Heart left ventricle (tissue), 16 donors: ENCODE data around the gene SDR9C7. TPM values are rescaled to one million over a fixed set of nuclear protein-coding genes. Genes with fewer than 3 reads are reported as not detected.
"Not testable (repeated sequence)": the region's sequence is repeated elsewhere in the genome, so short reads cannot be mapped to it uniquely, and the experiment has no call there.

Source experiments
- ATAC-seq, 4 donors: fragments of 200-7000 bp; cut with Tn5 transposase; one replicate each; pipeline ENCODE4 v1.9.1; 2020 to 2022; ENCODE audit warnings: moderate library complexity in 4 of 4, mild to moderate bottlenecking in 3 of 4, moderate number of reproducible peaks in 1 of 4
- DNase-seq, 5 donors: peaks; one replicate each; pipeline ENCODE4 v3.0.0-alpha.2; 2020
- H3K27ac ChIP-seq, 12 donors: fragments of 200-600 bp; sonication (generic) in 4 of 12; one replicate each; pipeline versions ENCODE4 v1.5.0 to v1.8.0; 2016 to 2022; ENCODE audit warnings: mild to moderate bottlenecking in 2 of 12
- H3K27me3 ChIP-seq, 9 donors: fragments of 200-600 bp; sonication (generic) in 2 of 9; one replicate each; pipeline versions ENCODE4 v1.5.1 to v1.8.0; 2016 to 2022; ENCODE audit warnings: mild to moderate bottlenecking in 3 of 9
- H3K36me3 ChIP-seq, 9 donors: fragments of 200-600 bp; sonication (generic) in 2 of 9; one replicate each; pipeline versions ENCODE4 v1.5.0 to v1.8.0; 2018 to 2022; ENCODE audit warnings: mild to moderate bottlenecking in 2 of 9
- H3K4me1 ChIP-seq, 12 donors: fragments of 200-600 bp; sonication (generic) in 4 of 12; one replicate each; pipeline versions ENCODE4 v1.5.0 to v1.8.0; 2016 to 2022; ENCODE audit warnings: mild to moderate bottlenecking in 3 of 12
- H3K4me3 ChIP-seq, 12 donors: fragments of 200-600 bp; sonication (generic) in 4 of 12; one replicate each; pipeline versions ENCODE4 v1.5.0 to v1.8.0; 2017 to 2022; ENCODE audit warnings: mild to moderate bottlenecking in 9 of 12, moderate library complexity in 4 of 12
- H3K9me3 ChIP-seq, 12 donors: fragments of 200-600 bp; sonication (generic) in 4 of 12; one replicate each; pipeline versions ENCODE4 v1.5.0 to v1.8.0; 2016 to 2022; ENCODE audit warnings: mild to moderate bottlenecking in 1 of 12
- POLR2A ChIP-seq, 2 donors: fragments of 450-650 bp; IDR thresholded peaks; one replicate each; pipeline ENCODE4 v1.6.1; 2017; ENCODE audit warnings: antibody characterized with exemption in 2 of 2, mild to moderate bottlenecking in 2 of 2, moderate library complexity in 2 of 2
- WGBS, 4 donors: extraction: QIAGEN DNeasy Blood & Tissue Kit in 2 of 4; methylation state at CpG; one replicate each; pipeline versions ENCODE4 v1.1.5 to v1.1.7; 2013 to 2018; 5-methylcytosine and 5-hydroxymethylcytosine counted together
- intact Hi-C, 10 donors: fragments of 100-400 bp; cut with DNase I; formaldehyde crosslinking; loops; one replicate each; pipeline versions ENCODE4 v1.11.1 to v1.14.2; 2022
- polyA plus RNA-seq, 2 donors: library from polyadenylated mRNA; stranded (reverse); fragments of 200-250 nt; gene quantifications; one replicate each; pipeline ENCODE4 v1.2.3, GENCODE V29; 2013
- total RNA-seq, 9 donors: library from RNA; depleted of rRNA in 2 of 9; stranded (reverse); fragments of >200 nt in 2 of 9; fragmentation: NEBNext Ultra II Directional in 3 of 9; extraction: Animal tissue kit (Norgen Biotek cat#: 25700) in 3 of 9; gene quantifications; one replicate each; pipeline versions ENCODE4 v1.1.0 to v1.2.4, GENCODE V29; 2016 to 2023
- TF ChIP-seq, protein P1 (sequence below), 12 donors: fragments of 200-600 bp; sonication (generic) in 4 of 12; IDR thresholded peaks; one replicate each; pipeline versions ENCODE4 v1.5.0 to v1.8.0; 2018 to 2022; ENCODE audit warnings: antibody characterized with exemption in 12 of 12, mild to moderate bottlenecking in 5 of 12
- donor health status: ischemic (EF 13 %, LVEDD 7.1; RV severe dilation, severe dysfunction).
- donor health status: healthy with polysubstance abuse.
- donor health status: DM: no; HTN: yes; CAD: no.
- donor health status: DM: no; HTN: no; CAD: no.
- donor health status: ischemic (EF 25% LVEDD 6.9; RV normal size, moderate dysfunction).
- donor health status: ischemic (EF 25% LVEDD 5.7; RV mildly dilated, moderate dysfunction).
- donor health status: healthy.
- donor health status: DM: yes; HTN: yes; CAD: no.
- donor health status: ischemic (EF 35%, LVEDD 5.7; RV mildly dilated, moderate dysfunction).
- donor health status: nonischemic (EF 11% LVEDD 7.7; RV severe dilation, severe dysfunction).
- donor health status: DM: yes; HTN: yes; CAD: no.
- donor health status: PGD.
- donor health status: ischemic (EF 29% LVEDD 5.4; RV normal size, mild dysfunction).
- donor health status: nonischemic (EF 23%, LVEDD 6.1; RV moderate dilation, normal function).

Gene SDR9C7
- total and polyA plus RNA-seq, 11 donors = 0.12 to 0.27 (median 0.20) TPM; not detected in 8

DNA sequence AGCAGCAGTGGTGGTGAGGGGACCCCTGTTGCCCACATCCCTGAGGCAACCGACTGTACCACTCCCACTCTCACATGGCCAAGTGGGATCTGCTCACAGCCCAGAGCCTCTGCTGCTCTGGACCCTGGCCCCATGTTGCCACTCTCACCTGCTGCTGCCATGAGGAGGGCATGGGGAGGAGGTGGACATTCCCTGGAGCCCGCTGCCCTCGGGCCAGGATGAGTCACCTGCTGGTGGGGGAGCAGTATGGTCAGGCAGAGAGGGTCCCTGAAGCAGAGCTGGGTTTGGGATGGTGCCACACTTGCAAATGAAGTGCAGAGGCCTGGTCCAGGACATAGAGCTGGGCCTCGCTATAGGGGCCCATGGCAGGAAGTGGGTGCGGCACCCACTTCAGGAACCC lies 26.1 kb downstream of the SDR9C7 start:
- ATAC-seq (no peak), DNase-seq (no peak)
- WGBS, 4 donors = 63 to 87% (median 78%) methylated on average over 4 to 5 of the region's 5 CpGs
- H3K4me1 ChIP-seq = no peaks in the 10 kb centered on the region
- no peaks in the 10 kb centered on the region for H3K36me3 ChIP-seq
- peaks cover 0 to 14% (median 0%) of the 10 kb centered on the region in 12 donors for H3K9me3 ChIP-seq
- no peak overlapping the region for H3K27ac ChIP-seq
- H3K4me3 ChIP-seq = no peak overlapping the region
- intact Hi-C loops = no loop called here
- TF ChIP-seq, protein P1, sequence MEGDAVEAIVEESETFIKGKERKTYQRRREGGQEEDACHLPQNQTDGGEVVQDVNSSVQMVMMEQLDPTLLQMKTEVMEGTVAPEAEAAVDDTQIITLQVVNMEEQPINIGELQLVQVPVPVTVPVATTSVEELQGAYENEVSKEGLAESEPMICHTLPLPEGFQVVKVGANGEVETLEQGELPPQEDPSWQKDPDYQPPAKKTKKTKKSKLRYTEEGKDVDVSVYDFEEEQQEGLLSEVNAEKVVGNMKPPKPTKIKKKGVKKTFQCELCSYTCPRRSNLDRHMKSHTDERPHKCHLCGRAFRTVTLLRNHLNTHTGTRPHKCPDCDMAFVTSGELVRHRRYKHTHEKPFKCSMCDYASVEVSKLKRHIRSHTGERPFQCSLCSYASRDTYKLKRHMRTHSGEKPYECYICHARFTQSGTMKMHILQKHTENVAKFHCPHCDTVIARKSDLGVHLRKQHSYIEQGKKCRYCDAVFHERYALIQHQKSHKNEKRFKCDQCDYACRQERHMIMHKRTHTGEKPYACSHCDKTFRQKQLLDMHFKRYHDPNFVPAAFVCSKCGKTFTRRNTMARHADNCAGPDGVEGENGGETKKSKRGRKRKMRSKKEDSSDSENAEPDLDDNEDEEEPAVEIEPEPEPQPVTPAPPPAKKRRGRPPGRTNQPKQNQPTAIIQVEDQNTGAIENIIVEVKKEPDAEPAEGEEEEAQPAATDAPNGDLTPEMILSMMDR (IDR thresholded peaks at IDR 0.05) = no peak
- no peak for TF ChIP-seq POLR2A (IDR thresholded peaks at IDR 0.05)
- no peaks in the 10 kb centered on the region for H3K27me3 ChIP-seq

DNA sequence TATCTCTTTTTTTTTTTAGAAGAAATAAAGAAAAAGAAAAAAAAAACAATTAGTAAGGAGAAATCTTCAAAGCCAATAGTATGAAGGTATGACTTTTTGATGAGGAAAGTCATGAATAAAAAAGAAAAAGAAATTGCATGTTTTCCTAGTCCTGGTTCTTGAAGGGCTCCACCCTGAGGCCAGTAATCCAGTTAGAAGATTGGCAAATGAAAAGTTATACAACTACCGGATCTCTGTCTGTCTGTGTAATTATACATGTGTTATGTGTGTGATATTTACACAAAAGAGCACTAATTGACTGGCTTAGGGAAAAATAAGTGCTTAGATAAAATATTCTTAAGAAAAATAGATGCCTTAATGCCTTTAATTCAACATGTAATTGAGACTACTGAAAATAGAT lies 28.4 kb downstream of the SDR9C7 start:
- Histone ChIP-seq H3K27me3 (no peaks in the 10 kb centered on the region), H3K4me1 (no peaks in the 10 kb centered on the region), H3K27ac (no peak overlapping the region), H3K4me3 (no peak overlapping the region), H3K36me3 (no peaks in the 10 kb centered on the region), H3K9me3 (peaks cover 0 to 30% (median 9%) of the 10 kb centered on the region in 12 donors)
- DNase-seq (no peak), ATAC-seq (no peak)
- no peak for TF ChIP-seq POLR2A (IDR thresholded peaks at IDR 0.05)
- TF ChIP-seq, protein P1 (IDR thresholded peaks at IDR 0.05) = no peak
- intact Hi-C loops = no loop called here
- WGBS, 4 donors = 79 to 89% (median 83%) methylated on average over 1 of the region's 1 CpG

DNA sequence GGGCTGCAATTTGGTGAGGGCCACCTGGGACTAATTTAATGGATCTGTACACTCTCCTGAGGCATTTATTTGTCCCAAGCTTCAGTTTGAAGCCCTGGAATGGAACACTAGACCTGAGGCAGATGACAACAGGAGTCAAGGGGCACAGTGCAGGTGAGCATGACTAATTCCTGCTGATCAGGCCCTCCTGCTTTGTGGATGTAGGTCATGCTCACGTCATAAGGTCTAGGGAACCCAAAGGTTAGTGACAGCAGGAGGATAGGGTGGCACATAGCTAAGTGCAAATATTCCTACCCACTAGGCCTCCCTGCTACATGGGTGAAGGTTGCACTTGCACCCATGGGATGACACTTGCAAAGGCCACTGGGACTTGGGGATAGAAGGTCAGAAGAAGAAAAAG lies 30.8 kb downstream of the SDR9C7 start:
- no peak for ATAC-seq
- TF ChIP-seq, protein P1 (IDR thresholded peaks at IDR 0.05) = no peak
- no peak for TF ChIP-seq POLR2A (IDR thresholded peaks at IDR 0.05)
- Histone ChIP-seq H3K4me3 (no peak overlapping the region), H3K4me1 (no peaks in the 10 kb centered on the region), H3K36me3 (no peaks in the 10 kb centered on the region), H3K27me3 (no peaks in the 10 kb centered on the region), H3K9me3 (peaks cover 4 to 43% (median 23%) of the 10 kb centered on the region in 12 donors), H3K27ac (no peak overlapping the region)
- 30 to 78% (median 30%) methylated on average over 1 of the region's 1 CpG for WGBS, 4 donors
- DNase-seq = no peak
- intact Hi-C loops = no loop called here

DNA sequence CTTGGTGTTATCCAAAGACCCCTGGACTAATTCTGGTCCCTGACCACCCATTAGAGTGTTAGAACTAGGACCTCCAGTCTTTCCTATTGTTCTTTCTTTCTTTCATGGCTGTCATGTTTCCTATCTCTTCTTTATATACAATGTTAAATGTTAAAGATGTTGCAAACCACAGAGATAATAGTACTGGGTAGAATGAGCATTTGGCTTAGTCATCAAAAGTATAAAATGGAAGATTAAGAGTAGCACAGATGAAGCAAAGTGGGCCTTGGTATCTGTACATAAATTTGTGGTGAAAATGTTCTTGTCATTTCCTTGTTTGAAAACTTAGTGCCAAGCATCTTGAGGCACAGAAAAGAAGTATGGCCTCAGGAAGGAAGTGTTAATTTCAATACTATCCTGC lies 32.9 kb downstream of the SDR9C7 start:
- H3K4me1 ChIP-seq, H3K27ac ChIP-seq, H3K27me3 ChIP-seq, DNase-seq, ATAC-seq, intact Hi-C loops, H3K36me3 ChIP-seq, H3K4me3 ChIP-seq: not testable (repeated sequence)
- H3K9me3 ChIP-seq = peaks cover 4 to 43% (median 23%) of the 10 kb centered on the region in 12 donors

DNA sequence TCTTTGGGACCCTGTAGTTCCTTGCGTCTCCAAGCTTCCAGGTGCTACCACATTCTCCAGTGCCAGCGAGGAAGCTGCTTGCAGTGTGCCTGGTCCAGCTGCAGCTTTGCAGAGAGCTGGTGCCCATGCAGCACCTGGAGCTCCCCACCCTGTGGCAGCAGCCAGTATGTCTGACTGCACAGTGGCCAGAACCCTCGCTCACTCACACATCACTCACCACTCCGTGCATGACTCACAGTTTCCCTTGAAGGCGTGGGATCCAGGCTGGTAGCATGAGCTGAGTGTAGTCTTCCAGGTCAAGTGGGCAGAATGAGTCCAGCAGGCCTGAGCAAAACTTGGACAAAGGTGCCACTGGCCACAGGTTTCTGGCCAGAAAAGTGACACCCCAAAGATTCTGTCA lies 33.6 kb downstream of the SDR9C7 start:
- ATAC-seq = no peak
- Histone ChIP-seq H3K27ac (no peak overlapping the region), H3K27me3 (no peaks in the 10 kb centered on the region), H3K4me3 (no peak overlapping the region), H3K9me3 (peaks cover 4 to 43% (median 23%) of the 10 kb centered on the region in 12 donors), H3K36me3 (no peaks in the 10 kb centered on the region), H3K4me1 (no peaks in the 10 kb centered on the region)
- intact Hi-C loops = no loop called here
- no peak for TF ChIP-seq POLR2A (IDR thresholded peaks at IDR 0.05)
- TF ChIP-seq, protein P1 (IDR thresholded peaks at IDR 0.05) = no peak
- no peak for DNase-seq
- WGBS, 4 donors = 74 to 86% (median 84%) methylated on average over 5 of the region's 5 CpGs
